Testis (tissue), 2 donors: ENCODE results near the gene GPRASP2.

ENCODE experiments used
- POLR2A ChIP-seq: fragments of 450-650 bp; IDR thresholded peaks from one replicate; pipeline ENCODE4 v1.6.1; 2017; ENCODE audit warnings: antibody characterized with exemption, mild to moderate bottlenecking, moderate library complexity
- TF ChIP-seq, protein P1 (sequence below), 3 experiments: fragments of 450-650 bp in 2 of 3; fragments of 200-600 bp in 1 of 3; sonication (generic) in 1 of 3; IDR thresholded peaks; one replicate each; pipeline ENCODE4 v1.5.1; 2016 to 2019; ENCODE audit warnings: antibody characterized with exemption in 3 of 3, mild to moderate bottlenecking in 2 of 3, moderate library complexity in 1 of 3

DNA sequence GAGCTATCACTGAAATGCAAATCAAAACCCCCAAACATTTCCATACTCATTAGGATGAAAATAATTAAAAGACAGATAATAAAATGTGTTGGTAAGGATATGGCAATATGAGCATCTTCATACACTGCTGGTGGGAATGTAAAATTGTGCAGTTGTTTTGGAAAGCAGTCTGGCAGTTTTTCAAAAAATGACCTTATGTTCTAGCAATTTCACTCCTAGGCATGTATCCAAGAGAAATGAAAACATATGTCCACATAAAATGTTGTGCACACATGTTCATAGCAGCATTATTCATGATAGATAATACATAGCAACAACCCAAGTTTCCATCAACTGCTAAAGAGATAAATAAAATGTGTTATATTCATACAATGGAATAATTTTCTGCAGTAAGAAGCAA, 14.8 kb upstream of the GPRASP2 start:
- TF ChIP-seq, protein P1, sequence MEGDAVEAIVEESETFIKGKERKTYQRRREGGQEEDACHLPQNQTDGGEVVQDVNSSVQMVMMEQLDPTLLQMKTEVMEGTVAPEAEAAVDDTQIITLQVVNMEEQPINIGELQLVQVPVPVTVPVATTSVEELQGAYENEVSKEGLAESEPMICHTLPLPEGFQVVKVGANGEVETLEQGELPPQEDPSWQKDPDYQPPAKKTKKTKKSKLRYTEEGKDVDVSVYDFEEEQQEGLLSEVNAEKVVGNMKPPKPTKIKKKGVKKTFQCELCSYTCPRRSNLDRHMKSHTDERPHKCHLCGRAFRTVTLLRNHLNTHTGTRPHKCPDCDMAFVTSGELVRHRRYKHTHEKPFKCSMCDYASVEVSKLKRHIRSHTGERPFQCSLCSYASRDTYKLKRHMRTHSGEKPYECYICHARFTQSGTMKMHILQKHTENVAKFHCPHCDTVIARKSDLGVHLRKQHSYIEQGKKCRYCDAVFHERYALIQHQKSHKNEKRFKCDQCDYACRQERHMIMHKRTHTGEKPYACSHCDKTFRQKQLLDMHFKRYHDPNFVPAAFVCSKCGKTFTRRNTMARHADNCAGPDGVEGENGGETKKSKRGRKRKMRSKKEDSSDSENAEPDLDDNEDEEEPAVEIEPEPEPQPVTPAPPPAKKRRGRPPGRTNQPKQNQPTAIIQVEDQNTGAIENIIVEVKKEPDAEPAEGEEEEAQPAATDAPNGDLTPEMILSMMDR (IDR thresholded peaks at IDR 0.05) = no peak
- TF ChIP-seq POLR2A = no peak
